Measurements from ENCODE around the gene STX16.

Gene STX16

DNA sequence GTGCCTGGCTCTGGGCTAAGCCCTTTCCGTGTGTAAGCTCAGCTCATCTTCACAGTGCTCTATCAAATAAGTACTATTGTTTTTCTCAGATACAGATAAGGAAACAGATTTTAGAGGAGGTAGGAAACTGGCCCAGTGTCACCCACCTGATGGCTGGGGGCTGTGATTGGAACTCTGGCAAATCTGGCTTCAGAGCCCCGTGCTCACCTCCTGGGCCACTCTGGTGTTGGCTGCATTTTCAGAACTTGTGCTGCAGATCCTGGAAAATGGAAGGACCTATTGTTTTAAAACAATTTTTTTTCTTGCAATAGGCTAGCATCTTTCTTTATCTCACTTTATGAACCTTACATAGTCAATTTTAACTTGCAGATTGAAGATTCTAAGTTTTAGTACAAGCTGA, 5.7 kb downstream of the STX16 start:
- DNase-seq = no peak

DNA sequence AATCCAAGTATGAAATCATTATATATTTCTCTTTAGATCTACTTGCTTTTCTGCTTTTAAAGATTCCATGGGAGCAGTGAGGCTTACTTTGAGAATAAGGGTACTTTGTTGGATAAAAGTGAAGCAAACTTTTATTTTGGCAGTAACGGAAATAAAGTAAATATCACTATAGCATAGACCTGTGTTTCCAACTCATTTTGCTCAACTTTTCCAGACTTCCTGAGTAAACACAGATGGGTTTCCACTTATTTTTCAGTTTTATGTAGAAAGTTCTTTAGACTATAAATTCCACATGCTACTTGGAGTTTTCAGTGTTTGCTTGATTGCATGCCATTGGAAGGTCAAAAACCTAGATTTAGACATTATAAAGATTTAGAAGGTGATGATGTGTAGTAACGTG, 6.2 kb downstream of the STX16 start:
- DNase-seq = no peak

DNA sequence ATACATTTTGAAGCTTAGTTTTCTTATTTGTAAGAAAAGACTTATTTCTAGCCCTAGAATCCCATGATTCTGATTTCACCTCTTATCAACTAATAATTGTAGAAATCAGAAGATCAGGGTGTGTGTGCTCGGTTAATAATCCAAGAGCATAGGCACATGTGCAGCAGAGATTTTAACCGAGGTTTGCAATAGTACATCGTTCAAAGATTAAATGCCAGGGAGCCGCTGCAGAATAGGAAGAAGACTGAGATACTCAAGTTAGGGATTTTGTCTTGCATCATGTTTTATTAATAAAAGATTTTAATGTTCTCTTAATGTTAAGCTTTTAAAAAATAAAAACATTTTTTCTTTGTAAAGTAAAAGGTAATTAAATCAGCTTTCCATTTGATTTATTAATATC, 6.9 kb downstream of the STX16 start:
- DNase-seq = no peak

DNA sequence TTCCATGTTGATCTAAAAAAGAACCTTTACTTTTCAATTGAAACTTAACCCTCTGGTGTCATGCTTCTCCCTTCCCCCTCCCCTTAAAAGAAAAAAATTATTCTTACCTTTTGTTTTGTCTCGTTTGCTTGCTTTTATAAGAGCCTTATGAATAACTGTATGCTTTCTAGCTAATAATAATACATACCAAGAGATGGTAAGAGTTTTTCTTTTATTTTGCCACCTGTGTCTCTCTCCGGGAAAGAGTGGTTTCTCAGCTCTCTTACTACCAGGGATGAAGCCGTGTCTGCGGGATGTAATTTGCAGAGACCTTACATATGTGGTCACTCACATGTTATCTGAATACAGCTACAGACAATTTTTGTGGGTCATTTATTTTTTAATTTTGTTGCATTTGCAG, 7.7 kb downstream of the STX16 start:
- DNase-seq = no peak

DNA sequence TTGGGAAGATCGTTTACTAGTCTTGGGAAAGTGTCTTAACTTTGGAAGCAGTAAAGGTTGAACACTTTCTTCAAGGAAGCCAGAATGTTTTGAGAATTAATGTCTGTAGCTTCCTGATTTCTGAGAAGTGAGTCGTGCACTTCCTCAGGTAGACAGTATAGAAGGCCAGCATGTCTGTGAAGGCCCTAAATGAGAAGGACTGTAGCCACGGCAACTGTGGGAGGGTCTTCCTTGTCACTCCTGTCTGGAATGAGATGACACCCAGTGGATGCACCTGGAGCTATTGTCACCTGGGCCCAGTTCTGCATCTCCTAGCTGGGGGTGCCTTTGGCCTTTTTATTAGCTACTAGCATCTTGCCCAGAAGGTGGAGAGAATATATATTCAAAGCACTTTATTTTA, 8.8 kb downstream of the STX16 start:
- DNase-seq = no peak

DNA sequence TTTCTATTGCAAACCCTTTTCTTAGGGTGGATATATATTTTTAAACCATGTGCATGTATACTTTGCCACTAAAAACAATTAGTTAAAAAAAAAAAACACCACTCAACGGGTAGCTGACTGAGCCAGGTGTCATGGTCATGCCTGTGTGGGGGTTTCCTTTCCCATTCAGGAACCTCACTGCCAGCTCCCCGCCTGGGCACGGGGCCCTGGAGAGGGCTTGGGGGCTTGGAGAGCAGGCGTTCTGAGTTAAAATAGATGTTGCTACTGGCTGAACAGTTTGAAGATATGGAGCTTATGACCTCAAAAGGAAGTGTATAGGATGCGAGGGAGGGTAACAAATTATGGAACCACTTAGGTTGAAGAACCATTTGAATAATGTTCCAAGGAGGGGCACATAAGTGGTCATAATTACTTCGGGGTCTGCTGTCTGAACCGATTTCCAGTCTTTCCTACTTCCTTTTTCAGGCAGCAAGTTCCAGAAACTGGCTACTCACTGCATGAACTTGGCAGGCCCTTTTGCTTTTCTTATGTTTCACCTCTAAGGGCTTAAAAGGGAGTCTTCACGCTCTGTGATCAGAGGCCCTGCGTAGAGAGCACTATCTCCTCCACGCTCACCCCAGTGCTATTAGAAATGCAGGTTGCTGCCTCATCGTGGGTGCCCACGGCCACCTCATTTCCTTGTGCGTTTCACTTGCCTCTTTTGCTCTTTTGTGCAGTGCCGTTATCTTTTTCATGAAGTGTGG, 9.9 kb downstream of the STX16 start:
- DNase-seq = no peak

DNA sequence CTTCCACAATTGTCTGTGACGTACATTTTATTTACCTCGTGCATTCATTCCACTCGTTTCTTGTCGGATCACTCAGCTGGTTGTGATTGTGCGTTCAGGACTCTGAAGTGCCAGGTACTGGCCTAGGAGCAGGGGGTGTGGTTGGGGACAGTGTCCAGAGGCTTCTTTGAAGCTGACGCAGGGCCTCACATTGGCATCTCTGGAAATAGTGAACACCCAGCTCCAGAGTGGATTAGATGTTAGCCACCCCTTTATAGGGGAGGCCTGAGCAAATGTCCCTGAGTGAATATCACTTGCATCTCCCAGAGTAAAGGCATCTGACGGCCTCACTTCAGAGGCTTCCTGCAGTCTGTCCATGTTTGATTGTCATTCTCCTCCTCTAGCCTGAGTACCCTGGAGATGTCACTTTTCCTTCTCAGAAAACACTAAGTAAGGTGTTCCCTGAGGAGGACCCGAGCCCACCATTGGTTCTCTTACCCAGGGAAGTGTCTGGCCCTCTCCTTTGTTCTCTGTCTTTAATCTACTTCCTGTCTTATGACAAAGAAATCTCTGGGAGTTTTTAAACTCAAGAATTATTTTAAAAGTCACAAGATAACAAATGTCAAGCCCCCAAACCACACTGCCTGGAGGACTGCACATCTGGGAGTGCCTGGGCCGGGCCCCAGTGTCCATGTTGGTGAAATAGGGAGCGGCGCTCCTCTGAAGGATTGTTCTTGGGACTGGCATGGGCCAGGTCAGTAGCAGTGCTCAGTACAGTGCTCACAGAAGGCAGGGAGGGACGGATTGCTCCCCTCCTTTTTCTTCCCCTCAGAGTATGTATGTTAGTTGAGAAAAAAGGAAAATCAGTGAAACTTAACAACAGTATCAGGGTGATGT, 10.8 kb downstream of the STX16 start:
- no peak for DNase-seq

DNA sequence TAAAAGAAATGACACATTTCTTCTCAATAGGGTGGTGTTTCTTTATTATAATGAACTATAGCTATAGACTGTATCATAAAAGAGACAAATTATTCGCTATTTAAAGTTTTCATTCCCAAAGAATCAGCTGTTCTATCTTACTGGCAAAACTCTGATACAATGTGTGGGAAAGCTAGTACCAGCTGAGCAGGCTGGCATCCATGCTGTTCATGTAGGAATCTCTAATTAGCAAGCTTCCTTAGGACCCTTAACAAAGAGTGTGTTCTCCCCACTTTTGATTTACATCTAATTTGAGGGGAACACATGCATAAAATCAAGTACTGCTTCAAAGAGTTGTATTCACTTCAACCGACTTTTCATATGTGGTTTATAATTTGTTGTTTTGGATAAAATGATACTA, 13.2 kb downstream of the STX16 start:
- no peak for DNase-seq

DNA sequence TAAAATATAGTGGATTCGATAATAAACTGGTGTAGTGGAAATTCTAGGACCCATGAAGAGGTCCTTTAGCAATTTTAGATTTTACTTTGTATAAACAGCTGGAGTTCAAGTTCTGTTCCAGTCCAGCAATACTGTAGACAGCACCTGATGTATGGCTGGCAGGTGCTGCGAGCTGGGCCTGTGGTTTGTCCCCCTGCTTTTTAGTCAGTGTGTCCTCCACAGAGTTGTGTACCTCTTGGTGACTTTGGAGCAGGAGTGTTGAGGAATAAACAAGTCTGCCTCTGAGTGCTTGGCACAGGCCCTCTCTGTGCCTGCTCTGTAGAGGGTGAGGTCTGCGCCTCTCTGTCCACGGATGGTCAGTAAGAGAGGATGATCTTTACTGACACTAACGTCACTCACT, 13.8 kb downstream of the STX16 start:
- DNase-seq = no peak

DNA sequence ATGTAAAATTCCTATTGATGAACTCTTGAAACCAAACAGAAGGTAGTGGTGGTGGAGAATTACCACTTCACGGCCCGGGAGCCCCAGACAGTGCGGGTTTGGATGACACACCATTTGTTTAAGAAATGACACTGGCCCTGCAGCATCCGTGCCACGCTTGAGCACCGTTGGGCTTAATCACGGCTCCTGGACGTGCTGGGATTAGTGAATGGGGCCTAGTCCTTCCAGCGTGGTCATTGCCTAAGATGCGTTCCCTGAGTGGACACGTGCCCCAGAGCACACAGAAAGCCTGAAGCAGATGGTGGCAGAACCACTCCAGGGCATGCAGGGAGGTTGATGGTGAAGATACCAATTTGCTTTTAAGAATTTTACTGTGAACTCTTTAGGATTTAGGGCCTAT, 14.5 kb downstream of the STX16 start:
- no peak for DNase-seq

DNA sequence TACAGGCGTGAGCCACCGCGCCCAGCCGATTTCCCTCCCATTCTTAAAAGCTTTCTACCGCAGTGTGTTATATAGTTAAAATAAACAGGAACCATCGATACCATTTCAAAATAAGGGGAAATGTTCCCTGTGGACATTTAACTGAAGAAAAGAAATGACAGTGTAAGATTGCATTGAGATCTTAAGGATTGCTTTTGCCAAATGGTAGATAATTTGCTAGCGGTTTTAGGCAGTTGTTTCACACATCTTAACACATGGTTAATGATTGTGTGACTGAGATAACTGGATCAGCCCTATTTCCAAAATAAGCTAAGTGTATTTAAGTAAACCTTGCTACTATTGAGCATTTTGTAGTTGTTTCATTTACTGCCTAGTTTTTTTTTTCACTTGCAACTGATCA, 15.6 kb downstream of the STX16 start:
- no peak for DNase-seq

DNA sequence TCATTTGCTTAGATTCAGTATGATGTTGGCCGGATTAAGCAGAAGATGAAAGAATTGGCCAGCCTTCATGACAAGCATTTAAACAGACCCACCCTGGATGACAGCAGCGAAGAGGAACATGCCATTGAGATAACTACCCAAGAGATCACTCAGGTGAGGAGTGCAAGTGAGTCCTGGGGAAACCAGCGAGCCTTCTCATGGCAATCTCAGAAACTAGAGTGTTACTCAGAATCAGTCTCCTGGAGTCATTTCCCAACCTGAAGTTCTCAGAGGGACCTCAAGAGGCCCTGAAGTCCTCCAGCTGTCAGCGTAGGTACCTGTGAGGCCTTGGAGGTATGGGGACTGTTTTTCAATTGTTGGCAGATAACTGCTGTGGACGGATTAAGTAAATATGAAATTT, 16.9 kb downstream of the STX16 start:
- no peak for DNase-seq

DNA sequence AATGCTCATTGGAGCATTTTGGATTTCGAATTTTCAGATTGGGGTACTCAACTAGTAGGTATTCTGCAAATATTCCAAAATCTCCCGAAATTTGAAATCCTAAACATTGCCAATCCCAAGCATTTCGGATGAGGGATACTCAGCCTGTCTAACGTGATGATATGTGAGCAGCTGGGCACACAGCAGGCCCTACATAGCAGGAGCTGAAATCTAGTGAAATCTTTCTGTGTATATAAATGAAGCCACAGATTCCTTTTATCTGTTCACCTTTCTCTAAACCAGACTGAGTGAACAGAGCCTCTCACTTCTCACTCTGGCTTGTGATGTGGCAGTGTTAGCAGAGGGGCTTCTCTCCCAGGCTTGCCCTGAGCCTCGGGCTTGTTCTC, 17.8 kb downstream of the STX16 start:
- no peak for DNase-seq

DNA sequence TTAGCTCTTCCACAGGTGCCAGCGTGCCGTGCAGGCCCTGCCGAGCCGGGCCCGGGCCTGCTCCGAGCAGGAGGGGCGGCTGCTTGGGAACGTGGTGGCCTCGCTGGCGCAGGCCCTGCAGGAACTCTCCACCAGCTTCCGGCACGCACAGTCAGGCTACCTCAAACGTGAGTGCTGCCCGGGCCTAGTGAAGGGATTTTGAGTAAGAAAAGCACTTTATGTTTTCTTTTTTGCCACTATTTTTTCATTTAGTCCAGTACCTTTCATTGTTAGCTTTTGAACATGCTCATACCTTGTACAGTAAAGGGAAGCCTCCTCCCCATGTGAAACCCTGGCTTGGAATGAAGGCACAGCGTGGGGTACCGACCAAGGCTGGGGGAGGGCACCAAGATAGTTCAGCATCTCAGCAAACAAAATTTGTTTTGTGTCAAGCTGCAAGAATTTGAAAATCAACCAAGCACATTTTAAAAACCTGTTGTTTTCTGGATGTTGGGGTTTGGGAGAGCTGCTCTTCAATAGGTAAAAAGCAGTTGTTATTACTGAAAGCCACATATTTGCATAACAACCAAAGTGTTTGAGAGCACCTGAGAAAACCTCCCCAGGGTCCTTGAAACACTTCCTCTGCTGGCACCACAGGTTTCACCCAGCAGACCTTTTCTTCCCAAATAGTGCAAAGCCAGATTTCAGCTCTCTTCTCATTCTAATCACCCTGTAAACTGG, 18.4 kb downstream of the STX16 start:
- no peak for DNase-seq

DNA sequence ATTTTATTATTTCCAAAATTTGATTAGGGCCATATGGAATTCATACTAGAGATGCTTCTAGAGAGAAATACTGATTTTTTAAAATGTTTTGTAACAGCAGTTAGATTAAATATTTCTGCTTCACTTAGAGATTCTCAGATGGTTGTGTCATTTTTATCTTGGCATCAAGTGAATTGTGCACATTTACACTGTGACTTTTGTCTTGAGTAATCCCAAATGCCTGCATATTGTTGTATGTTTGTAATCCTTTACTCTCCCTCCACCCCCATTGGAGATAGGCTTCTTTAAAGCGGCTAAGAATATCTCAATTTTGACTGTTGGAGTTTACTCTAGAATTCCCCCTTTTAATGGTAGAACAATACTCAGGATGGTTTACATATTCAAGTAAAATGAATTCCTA, 19.0 kb downstream of the STX16 start:
- DNase-seq = no peak

DNA sequence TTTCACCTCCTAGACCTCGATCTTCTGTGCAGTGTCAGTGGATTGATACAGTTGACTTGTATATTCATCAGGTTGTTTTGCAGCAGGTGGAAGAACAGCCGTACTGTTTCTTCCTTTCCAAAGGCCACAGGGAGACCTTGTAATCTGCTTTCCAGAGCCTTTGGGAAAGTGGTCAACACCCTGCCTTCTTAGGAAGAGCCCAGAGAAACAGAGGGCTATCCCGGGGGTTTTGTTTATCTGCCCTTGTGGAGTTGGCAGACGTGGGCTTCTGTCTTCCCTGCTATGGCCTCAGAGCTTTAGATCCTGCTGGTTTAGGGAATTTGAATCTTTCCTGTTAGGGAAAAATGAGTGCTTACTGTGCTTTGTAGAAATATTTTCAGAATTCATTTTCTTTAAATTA, 19.6 kb downstream of the STX16 start:
- DNase-seq = no peak

DNA sequence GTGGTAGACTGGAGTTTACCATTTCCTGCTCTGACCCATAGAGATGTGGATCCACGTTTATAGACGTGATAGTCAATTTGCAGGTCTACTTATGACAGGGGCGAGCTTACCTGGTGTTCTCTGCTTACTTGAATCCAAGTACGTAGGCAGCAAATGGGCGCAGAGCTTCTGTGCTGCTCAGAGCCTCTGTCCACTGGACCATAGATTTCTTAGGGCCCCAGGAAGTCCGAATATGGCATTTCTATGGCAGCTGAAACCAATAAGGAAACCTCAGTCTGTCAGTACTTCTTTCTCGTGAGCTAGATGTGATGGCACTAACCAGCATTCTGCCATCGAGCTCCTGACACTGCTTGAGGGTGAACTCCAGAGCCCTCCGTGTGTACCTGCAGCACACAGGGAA, 22.0 kb downstream of the STX16 start:
- DNase-seq = no peak

DNA sequence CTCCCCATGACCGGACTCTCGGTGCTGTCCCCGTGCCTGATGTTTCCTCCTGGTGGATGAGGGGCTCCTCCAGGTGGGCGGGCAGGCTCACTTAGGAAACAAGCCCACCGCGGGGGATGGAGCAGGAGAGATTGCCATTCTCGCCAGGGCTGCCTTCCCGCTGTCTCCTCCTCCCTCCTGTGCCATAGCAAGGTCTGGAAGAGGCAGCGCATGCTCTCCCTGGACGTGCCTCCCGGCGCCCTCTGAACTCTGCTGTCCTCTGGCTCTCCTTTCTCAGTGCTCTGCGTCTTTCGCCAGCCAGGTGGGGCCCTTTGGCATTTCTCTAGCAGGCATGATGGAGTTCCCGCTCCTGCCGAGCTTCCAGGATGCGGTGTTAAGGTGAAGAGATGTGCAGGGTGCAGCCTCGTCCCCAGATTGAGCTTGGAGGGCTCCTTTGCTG, 24.1 kb downstream of the STX16 start:
- no peak for DNase-seq

DNA sequence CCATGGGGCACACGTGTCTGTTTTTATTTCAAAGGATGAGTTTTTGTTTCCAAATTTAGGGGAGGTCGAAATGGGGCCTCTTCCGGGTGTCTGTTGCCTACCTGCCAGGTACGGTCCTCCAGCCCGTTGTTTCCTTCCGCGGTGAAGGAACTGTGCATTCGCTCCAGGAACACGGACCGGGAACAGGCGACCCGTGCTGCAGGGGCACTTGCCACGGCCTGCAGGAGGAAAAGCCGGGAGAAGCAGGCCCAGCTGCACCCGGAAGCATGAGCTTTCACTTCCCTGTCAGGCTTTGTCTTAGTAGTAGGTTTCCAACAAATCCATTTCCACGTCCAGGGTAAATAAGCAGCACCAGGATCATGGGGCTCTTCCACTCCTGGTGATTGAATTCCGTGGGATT, 24.6 kb downstream of the STX16 start:
- DNase-seq = no peak

DNA sequence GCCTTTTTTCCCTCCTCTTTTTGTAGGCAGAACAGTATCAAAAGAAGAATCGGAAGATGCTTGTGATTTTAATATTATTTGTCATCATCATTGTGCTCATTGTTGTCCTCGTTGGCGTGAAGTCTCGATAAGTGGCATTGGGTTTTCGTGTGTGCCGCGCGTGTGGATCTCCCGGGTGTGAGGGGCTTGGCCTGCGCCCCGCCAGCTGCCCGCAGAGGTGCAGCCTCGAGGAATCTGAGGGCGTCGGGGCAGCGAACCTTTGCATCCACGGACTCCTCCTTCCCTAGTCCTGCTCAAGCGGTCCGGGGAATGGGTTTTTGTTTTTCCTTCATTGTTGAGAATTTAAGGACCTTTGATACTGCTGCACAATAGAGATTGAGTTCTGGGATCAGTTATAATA, 25.1 kb downstream of the STX16 start:
- no peak for DNase-seq

DNA sequence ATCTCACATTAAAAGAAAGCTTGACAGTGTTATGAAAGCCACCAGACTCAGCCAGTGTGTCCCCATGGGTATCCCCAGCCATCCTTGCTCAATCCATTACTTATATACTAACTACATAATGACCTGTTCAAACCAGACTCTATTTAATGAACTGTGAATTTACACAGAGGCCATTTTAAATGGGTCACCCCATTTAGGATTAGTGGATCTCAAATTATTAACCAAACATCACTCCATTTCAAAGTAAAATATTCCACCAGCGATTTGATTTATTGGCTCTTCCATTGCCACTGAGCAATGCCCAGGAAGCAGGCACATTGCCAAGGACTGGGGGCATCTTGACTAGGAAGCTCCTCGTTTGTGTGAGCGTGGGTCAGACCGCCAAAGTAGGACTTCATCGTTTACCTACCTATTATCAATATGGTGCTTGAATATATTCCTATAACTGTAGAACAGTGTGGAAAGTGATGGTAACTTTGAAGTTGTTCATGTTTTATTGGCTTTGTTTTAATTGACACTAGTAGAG, 26.1 kb downstream of the STX16 start:
- no peak for DNase-seq

DNA sequence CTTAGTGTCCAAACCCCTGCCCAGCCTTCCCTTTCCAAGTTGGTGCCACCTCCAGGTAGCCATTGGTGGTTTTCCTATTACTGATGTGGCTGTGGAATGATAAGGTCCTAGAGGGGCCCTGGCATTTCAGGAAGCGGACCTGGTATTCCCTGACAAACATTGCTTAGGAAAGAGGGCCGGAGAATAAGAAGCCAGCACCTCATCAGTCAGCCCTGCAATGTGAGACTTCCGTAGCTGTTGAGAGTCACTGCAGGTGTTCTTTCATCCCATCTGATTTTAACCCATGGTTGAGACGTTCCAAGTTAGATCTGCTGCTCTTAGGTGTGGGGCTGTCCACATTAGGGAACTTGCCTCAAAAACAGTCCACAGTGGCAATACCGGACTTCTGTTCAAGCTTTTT, 26.7 kb downstream of the STX16 start:
- no peak for DNase-seq

DNA sequence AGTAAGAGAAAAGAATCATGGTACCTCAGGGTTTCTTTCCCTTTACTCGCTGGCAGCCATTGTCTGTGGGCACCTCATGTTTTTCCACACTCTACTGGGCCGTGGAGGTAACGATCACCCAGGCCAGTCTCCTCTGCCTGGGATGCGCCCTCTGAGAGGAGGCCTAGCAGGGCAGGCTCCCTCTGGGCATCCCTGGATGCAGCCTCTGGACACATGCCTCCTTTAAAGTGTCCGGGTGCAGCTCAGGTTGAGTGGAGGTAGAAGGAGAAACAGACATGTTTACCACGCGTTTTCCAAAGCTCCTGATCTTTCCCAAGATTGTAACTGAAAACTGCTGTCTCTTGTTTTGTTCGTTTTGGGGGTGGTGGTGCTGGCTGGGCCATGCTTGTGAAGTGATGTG, 27.7 kb downstream of the STX16 start:
- no peak for DNase-seq

All from NCI-H1436 treated with DMSO at 0.1 percent for 48 hours (cell line).